HCT116 (cell line): ENCODE results near the gene CST4. TPM values are rescaled to one million over a fixed set of nuclear protein-coding genes. Genes with fewer than 3 reads are reported as not detected.
A peak's percentile ranks its signal among the peaks of the same experiment; 100 is the strongest.

Experiments used
- ATAC-seq: fragments of 200-7000 bp; cut with Tn5 transposase; 2 replicates; pipeline ENCODE4 v1.9.1; 2020; ENCODE audit warnings: mild to moderate bottlenecking, moderate library complexity
- BruUV-seq: library from RNA; stranded (reverse); fragments of 400-500 nt; replicated peaks from 2 replicates; lab custom pipeline; 2021; lab: Mats Ljungman, UMichigan
- CTCF ChIA-PET: fragments of 300-600 bp; sonication (Branson Sonifier 250); formaldehyde crosslinking; loops from one replicate; lab custom pipeline; 2021; ENCODE audit warnings: antibody characterized with exemption; lab: Charles Lee
- POLR2A ChIA-PET: fragments of 300-600, 350-600 bp; sonication (Branson Sonifier 250); formaldehyde crosslinking; loops from one replicate; lab custom pipeline; 2021; ENCODE audit warnings: antibody characterized with exemption; lab: Charles Lee
- RAD21 ChIA-PET, 2 experiments: fragments of 300-600 bp; sonication (Branson Sonifier 250); formaldehyde crosslinking; loops; one replicate each; lab custom pipeline; 2023; ENCODE audit warnings: low total read pairs in 2 of 2; ENCODE audit not compliant: uncharacterized antibody in 2 of 2, unreplicated experiment in 2 of 2, low non-redundant PET in 1 of 2; lab: Charles Lee
- DNase-seq: peaks from one replicate; pipeline ENCODE4 v3.0.0-alpha.2; 2010; ENCODE audit warnings: low read depth, low spot score
- H2AFZ ChIP-seq: fragments of 200-600 bp; shearing (Covaris generic), sonication (generic); 2 replicates; pipeline ENCODE4 v1.6.1; 2017; ENCODE audit warnings: low read depth, mixed run types, mixed read lengths, antibody characterized with exemption, low read length; ENCODE audit not compliant: poor library complexity, severe bottlenecking
- H3K27ac ChIP-seq: 2 replicates; pipeline ENCODE4 v1.5.1; 2012; ENCODE audit warnings: low read depth, low read length
- H3K27me3 ChIP-seq: fragments of 200-600 bp; sonication (generic); 2 replicates; pipeline ENCODE4 v1.6.1; 2016; ENCODE audit warnings: mixed run types, low read length, mixed read lengths; ENCODE audit not compliant: insufficient read depth
- H3K36me3 ChIP-seq, 2 experiments: fragments of 200-500 bp in 1 of 2; fragments of 200-600 bp in 1 of 2; sonication (Bioruptor generic) in 1 of 2; sonication (generic) in 1 of 2; 2 replicates each; pipeline versions ENCODE4 v1.5.1 to v1.6.1; 2014 to 2016; ENCODE audit warnings: low read length in 2 of 2, inconsistent platforms in 1 of 2, mixed read lengths in 1 of 2, mixed run types in 1 of 2; ENCODE audit not compliant: insufficient read depth in 2 of 2, control insufficient read depth in 1 of 2
- H3K4me1 ChIP-seq, 2 experiments: fragments of 200-600 bp in 1 of 2; sonication (generic) in 1 of 2; 2 replicates each; pipeline versions ENCODE4 v1.5.1 to v1.6.1; 2012 to 2017; ENCODE audit warnings: low read length in 2 of 2, inconsistent platforms in 1 of 2, mild to moderate bottlenecking in 1 of 2, mixed read lengths in 1 of 2, mixed run types in 1 of 2, moderate library complexity in 1 of 2; ENCODE audit not compliant: insufficient read depth in 2 of 2, control insufficient read depth in 1 of 2
- H3K4me2 ChIP-seq: fragments of 200-600 bp; sonication (generic); 2 replicates; pipeline ENCODE4 v1.6.1; 2017; ENCODE audit warnings: mixed run types, low read length, mixed read lengths
- H3K4me3 ChIP-seq, 2 experiments: fragments of 200-600 bp in 1 of 2; sonication (generic) in 1 of 2; replicated peaks in 1 of 2; 2 replicates each; pipeline ENCODE4 v1.5.1; 2011 to 2016; ENCODE audit warnings: low read length in 2 of 2, control low read depth in 1 of 2, low read depth in 1 of 2, mild to moderate bottlenecking in 1 of 2, mixed read lengths in 1 of 2, mixed run types in 1 of 2
- H3K79me2 ChIP-seq: fragments of 200-600 bp; sonication (generic); 2 replicates; pipeline ENCODE4 v1.6.1; 2017; ENCODE audit warnings: mild to moderate bottlenecking, mixed run types, low read length, moderate library complexity, mixed read lengths; ENCODE audit not compliant: insufficient read depth
- H3K9ac ChIP-seq: fragments of 200-600 bp; sonication (generic); 2 replicates; pipeline ENCODE4 v1.6.1; 2016; ENCODE audit warnings: low read length, mixed read lengths
- H3K9me2 ChIP-seq: fragments of 200-600 bp; sonication (generic), shearing (Covaris generic); 2 replicates; pipeline ENCODE4 v1.6.1; 2017; ENCODE audit warnings: mixed run types, mild to moderate bottlenecking, moderate library complexity; ENCODE audit not compliant: insufficient read depth
- H3K9me3 ChIP-seq, 2 experiments: fragments of 200-500 bp in 1 of 2; fragments of 200-600 bp in 1 of 2; sonication (Bioruptor generic) in 1 of 2; sonication (generic) in 1 of 2; 2 replicates each; pipeline ENCODE4 v1.6.1; 2014 to 2017; ENCODE audit warnings: low read length in 2 of 2, mixed read lengths in 2 of 2, inconsistent platforms in 1 of 2, low read depth in 1 of 2, mild to moderate bottlenecking in 1 of 2, mixed run types in 1 of 2, moderate library complexity in 1 of 2; ENCODE audit not compliant: control insufficient read depth in 1 of 2, insufficient read depth in 1 of 2
- H4K20me1 ChIP-seq: fragments of 200-600 bp; sonication (generic), shearing (Covaris generic); 2 replicates; pipeline ENCODE4 v1.6.1; 2017; ENCODE audit warnings: mixed run types, mild to moderate bottlenecking, moderate library complexity; ENCODE audit not compliant: insufficient read depth
- CTCF ChIP-seq, 3 experiments: fragments of 200-600 bp in 1 of 3; sonication (generic) in 1 of 3; IDR thresholded peaks in 2 of 3; conservative IDR thresholded peaks in 1 of 3; 2 replicates each; pipeline ENCODE4 v1.5.1; 2012 to 2017; ENCODE audit warnings: low read depth in 2 of 3, low read length in 2 of 3, antibody characterized with exemption in 1 of 3, borderline replicate concordance in 1 of 3, control low read depth in 1 of 3, mild to moderate bottlenecking in 1 of 3, mixed read lengths in 1 of 3, mixed run types in 1 of 3, moderate library complexity in 1 of 3; ENCODE audit not compliant: insufficient read depth in 1 of 3
- EZH2phosphoT487 ChIP-seq: fragments of 200-600 bp; IDR thresholded peaks from 2 replicates; pipeline ENCODE4 v1.6.1; 2018; ENCODE audit warnings: antibody characterized with exemption, borderline replicate concordance
- FOSL1 ChIP-seq: IDR thresholded peaks from 2 replicates; pipeline ENCODE4 v1.6.1; 2012; ENCODE audit warnings: low read depth
- JUND ChIP-seq: IDR thresholded peaks from 2 replicates; pipeline ENCODE4 v1.6.1; 2012
- POLR2A ChIP-seq: IDR thresholded peaks from 2 replicates; pipeline ENCODE4 v1.7.0; 2011; ENCODE audit warnings: borderline replicate concordance; ENCODE audit not compliant: insufficient read depth, insufficient read length; ENCODE audit errors: extremely low read depth
- RAD21 ChIP-seq: IDR thresholded peaks from 2 replicates; pipeline ENCODE4 v1.6.1; 2012; ENCODE audit warnings: low read depth, mild to moderate bottlenecking
- REST ChIP-seq: IDR thresholded peaks from 2 replicates; pipeline ENCODE4 v1.6.1; 2012; ENCODE audit warnings: low read depth
- SIN3A ChIP-seq: IDR thresholded peaks from 2 replicates; pipeline ENCODE4 v1.6.1; 2012; ENCODE audit warnings: low read depth
- YY1 ChIP-seq: IDR thresholded peaks from 2 replicates; pipeline ENCODE4 v1.6.1; 2011; ENCODE audit warnings: low read length, low read depth, moderate library complexity, mild to moderate bottlenecking; ENCODE audit not compliant: insufficient replicate concordance; ENCODE audit errors: extremely low read depth
- ZFX ChIP-seq: fragments of 450-650 bp; IDR thresholded peaks from 2 replicates; pipeline ENCODE4 v1.6.1; 2017
- intact Hi-C: fragments of 100-400 bp; cut with micrococcal nuclease; formaldehyde crosslinking; loops from 2 replicates; pipeline ENCODE4 v1.10.0; 2022
- total RNA-seq: library from RNA; stranded (reverse); gene quantifications from one replicate; pipeline ENCODE4 v1.2.1, GENCODE V29; 2021; ENCODE audit not compliant: unreplicated experiment

CST4 gene
- total RNA-seq, 1 experiment from 2014 or later: not detected

GRCh38 chr20:23638309-23638708 is 50.5 kb downstream of the CST4 start:
- H3K36me3 ChIP-seq: peaks cover 5% of the 10 kb centered on the region in 2 experiments; a peak in 2 of 4 replicates
- no peak for TF ChIP-seq RAD21
- no peak for TF ChIP-seq FOSL1
- TF ChIP-seq JUND: no peak
- no peak for TF ChIP-seq CTCF (IDR thresholded peaks at IDR 0.05 in 2 of 3, conservative IDR thresholded peaks at IDR 0.05 in 1 of 3; ENCODE audit: borderline replicate concordance in 1 of 3, insufficient read depth in 1 of 3, low read depth in 2 of 3, low read length in 2 of 3)
- TF ChIP-seq POLR2A: no peak
- no peak for TF ChIP-seq YY1
- no peak for TF ChIP-seq REST
- TF ChIP-seq EZH2phosphoT487: no peak
- no peak for TF ChIP-seq ZFX
- TF ChIP-seq SIN3A: no peak
- TF ChIP-seq, all 23 proteins: peak for 0
- H3K4me1 ChIP-seq: peaks cover 29 to 41% of the 10 kb centered on the region in 2 experiments
- no peak for ATAC-seq
- no TSS peak for BruUV-seq
- ChIA-PET POLR2A (interaction anchor here (1.4 kb wide), 1 partner anchor 9 kb away, joined by 5 read pairs; no protein-coding TSS in a partner anchor), RAD21 (no interaction called here), CTCF (no interaction called here)
- no peaks in the 10 kb centered on the region for H3K9me3 ChIP-seq
- intact Hi-C loops: loop anchor here (10.0 kb wide), 1 partner anchor 1556 kb away; the partner anchor contains the start of gene ENTPD6
- no peak overlapping the region for H3K27ac ChIP-seq
- peaks cover 21% of the 10 kb centered on the region for H3K79me2 ChIP-seq
- no peak overlapping the region for H2AFZ ChIP-seq
- no peak overlapping the region for H3K9ac ChIP-seq
- no peaks in the 10 kb centered on the region for H4K20me1 ChIP-seq
- H3K27me3 ChIP-seq: no peaks in the 10 kb centered on the region
- no peak for DNase-seq
- H3K4me2 ChIP-seq: peak overlapping the region; percentile 0; the same call in 1 of the 2 replicates
- no peak overlapping the region for H3K4me3 ChIP-seq
- H3K9me2 ChIP-seq: no peaks in the 10 kb centered on the region
